ENCODE data around the gene RAB6B. TPM values are rescaled to one million over a fixed set of nuclear protein-coding genes. Genes with fewer than 3 reads are reported as not detected.

The RAB6B gene
- total RNA-seq, 1 donor = 0.72 TPM

DNA sequence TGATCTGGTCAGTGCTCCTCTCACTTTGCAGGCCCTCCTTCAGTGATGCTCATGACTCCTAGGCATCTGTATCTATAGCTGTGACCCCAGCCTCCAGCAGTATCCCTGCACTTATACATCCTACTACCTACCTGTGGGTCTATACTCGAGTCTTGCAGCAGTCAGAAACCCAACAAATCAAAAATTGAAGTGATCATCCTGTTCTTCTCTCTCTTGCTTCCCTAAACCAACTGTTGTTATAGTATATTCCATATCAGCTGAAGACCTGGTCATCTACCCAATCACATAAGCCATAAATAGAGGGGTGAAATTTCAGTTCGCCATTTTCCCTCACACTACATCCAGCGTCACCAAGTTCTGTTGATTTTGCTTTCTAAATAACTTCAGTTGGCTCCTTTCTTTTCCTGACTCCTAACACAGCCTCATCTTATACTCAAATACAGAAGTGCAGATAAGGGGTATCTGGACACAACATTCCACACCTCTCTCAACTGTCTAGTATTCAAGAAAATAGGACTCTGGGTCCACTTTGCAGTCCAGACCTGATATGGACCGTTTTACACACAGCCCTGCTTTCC lies 116.0 kb downstream of the RAB6B start:
- Histone ChIP-seq H3K4me1 (ENCODE audit: insufficient read depth, low read length) (no peaks in the 10 kb centered on the region), H3K4me2 (ENCODE audit: insufficient read depth, low read length) (no peak overlapping the region), H3K27ac (ENCODE audit: low read depth, low read length) (no peak overlapping the region), H4K20me1 (ENCODE audit: insufficient read depth, low read length) (no peaks in the 10 kb centered on the region), H3K4me3 (ENCODE audit: insufficient read depth, low read length) (no peak overlapping the region), H3K9me3 (ENCODE audit: low read depth, low read length) (no peaks in the 10 kb centered on the region), H2AFZ (ENCODE audit: low read length) (no peak overlapping the region), H3K27me3 (ENCODE audit: insufficient read depth, low read length) (peaks cover 10% of the 10 kb centered on the region), H3K36me3 (ENCODE audit: insufficient read depth, low read length) (no peaks in the 10 kb centered on the region), H3K79me2 (ENCODE audit: insufficient read depth, low read length) (no peaks in the 10 kb centered on the region)
- TF ChIP-seq, protein P1, sequence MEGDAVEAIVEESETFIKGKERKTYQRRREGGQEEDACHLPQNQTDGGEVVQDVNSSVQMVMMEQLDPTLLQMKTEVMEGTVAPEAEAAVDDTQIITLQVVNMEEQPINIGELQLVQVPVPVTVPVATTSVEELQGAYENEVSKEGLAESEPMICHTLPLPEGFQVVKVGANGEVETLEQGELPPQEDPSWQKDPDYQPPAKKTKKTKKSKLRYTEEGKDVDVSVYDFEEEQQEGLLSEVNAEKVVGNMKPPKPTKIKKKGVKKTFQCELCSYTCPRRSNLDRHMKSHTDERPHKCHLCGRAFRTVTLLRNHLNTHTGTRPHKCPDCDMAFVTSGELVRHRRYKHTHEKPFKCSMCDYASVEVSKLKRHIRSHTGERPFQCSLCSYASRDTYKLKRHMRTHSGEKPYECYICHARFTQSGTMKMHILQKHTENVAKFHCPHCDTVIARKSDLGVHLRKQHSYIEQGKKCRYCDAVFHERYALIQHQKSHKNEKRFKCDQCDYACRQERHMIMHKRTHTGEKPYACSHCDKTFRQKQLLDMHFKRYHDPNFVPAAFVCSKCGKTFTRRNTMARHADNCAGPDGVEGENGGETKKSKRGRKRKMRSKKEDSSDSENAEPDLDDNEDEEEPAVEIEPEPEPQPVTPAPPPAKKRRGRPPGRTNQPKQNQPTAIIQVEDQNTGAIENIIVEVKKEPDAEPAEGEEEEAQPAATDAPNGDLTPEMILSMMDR (IDR thresholded peaks at IDR 0.05; ENCODE audit: extremely low read depth, low read depth, low read length) = no peak
- no peak for DNase-seq (ENCODE audit: insufficient read length, low spot score, missing footprints)

DNA sequence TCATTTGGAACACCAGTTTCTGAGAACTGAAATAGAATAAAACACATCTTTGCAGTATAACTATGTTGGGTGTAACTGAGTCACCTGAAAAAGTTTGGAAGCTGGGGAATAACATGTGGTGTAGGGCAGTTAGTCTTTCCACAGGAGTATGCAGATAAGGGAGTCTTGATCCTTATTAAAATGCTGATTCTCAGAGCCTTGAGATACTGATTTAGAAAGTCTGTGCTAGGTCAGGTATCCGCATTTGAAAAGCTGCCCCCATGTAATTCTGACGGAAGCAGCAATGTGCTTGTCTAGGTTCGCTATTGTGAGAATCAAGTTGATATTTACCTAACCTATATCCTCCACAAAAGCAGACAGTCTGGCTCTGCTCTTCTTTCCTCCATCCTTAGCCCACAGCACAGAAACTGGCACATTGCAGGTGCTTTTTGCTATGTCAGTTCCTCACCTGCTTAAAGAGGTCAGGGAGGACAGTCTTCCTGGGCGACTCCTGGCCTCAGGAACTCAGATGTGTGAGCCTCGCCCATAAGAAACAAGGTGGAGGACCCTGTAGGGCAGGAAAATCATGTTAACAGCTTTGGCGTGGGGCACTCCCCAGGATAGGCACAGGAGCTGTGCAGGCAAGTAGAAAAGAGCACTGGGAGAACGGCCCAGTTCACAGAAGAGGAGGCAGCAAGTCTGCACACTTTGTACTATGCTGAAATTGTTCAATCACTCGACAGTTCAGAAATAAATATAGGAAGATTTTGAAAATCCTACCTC lies 117.7 kb downstream of the RAB6B start:
- H3K79me2 ChIP-seq (ENCODE audit: insufficient read depth, low read length) = no peaks in the 10 kb centered on the region
- H3K36me3 ChIP-seq (ENCODE audit: insufficient read depth, low read length) = no peaks in the 10 kb centered on the region
- TF ChIP-seq, protein P1 (IDR thresholded peaks at IDR 0.05; ENCODE audit: extremely low read depth, low read depth, low read length) = no peak
- no peaks in the 10 kb centered on the region for H3K9me3 ChIP-seq (ENCODE audit: low read depth, low read length)
- H3K4me1 ChIP-seq (ENCODE audit: insufficient read depth, low read length) = no peaks in the 10 kb centered on the region
- H4K20me1 ChIP-seq (ENCODE audit: insufficient read depth, low read length) = no peaks in the 10 kb centered on the region
- DNase-seq (ENCODE audit: insufficient read length, low spot score, missing footprints) = no peak
- H2AFZ ChIP-seq (ENCODE audit: low read length) = no peak overlapping the region
- no peak overlapping the region for H3K27ac ChIP-seq (ENCODE audit: low read depth, low read length)
- H3K4me3 ChIP-seq (ENCODE audit: insufficient read depth, low read length) = no peak overlapping the region
- no peak overlapping the region for H3K4me2 ChIP-seq (ENCODE audit: insufficient read depth, low read length)
- H3K27me3 ChIP-seq (ENCODE audit: insufficient read depth, low read length) = peaks cover 3% of the 10 kb centered on the region

DNA sequence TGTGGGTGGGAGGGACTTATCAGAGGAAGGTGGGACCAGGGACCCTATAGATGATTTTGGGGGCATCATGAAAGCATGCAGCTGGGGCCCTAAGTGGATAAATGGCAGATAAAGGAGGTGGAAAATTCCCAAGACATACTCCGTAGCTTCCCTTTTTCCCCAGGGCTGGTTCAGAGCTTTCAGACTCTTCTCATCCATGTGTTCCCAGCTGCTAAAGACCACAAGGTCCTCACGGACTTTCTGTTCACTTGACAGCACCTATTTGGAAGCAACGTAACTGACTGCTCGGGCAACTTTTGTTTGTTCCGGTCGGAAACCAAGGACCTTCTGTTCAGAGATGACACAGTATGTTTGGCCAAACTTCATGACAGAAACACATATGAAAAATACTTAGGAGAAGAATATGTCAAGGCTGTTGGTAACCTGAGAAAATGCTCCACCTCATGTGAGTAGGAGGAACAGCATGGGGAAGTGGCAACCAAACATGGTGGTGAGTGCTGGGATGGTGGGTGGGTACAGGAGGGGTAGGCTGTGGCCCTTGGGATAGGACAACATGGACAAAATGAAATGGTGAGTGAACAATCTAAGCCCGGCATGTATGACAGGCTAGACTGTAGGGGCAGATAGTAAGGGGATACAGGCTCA lies 118.8 kb downstream of the RAB6B start:
- H4K20me1 ChIP-seq (ENCODE audit: insufficient read depth, low read length) = no peaks in the 10 kb centered on the region
- no peak overlapping the region for H2AFZ ChIP-seq (ENCODE audit: low read length)
- TF ChIP-seq, protein P1 (IDR thresholded peaks at IDR 0.05; ENCODE audit: extremely low read depth, low read depth, low read length) = no peak
- no peaks in the 10 kb centered on the region for H3K79me2 ChIP-seq (ENCODE audit: insufficient read depth, low read length)
- H3K9me3 ChIP-seq (ENCODE audit: low read depth, low read length) = no peaks in the 10 kb centered on the region
- H3K27ac ChIP-seq (ENCODE audit: low read depth, low read length) = no peak overlapping the region
- H3K36me3 ChIP-seq (ENCODE audit: insufficient read depth, low read length) = no peaks in the 10 kb centered on the region
- DNase-seq (ENCODE audit: insufficient read length, low spot score, missing footprints) = no peak
- no peak overlapping the region for H3K4me2 ChIP-seq (ENCODE audit: insufficient read depth, low read length)
- no peaks in the 10 kb centered on the region for H3K4me1 ChIP-seq (ENCODE audit: insufficient read depth, low read length)
- no peak overlapping the region for H3K4me3 ChIP-seq (ENCODE audit: insufficient read depth, low read length)
- no peaks in the 10 kb centered on the region for H3K27me3 ChIP-seq (ENCODE audit: insufficient read depth, low read length)

DNA sequence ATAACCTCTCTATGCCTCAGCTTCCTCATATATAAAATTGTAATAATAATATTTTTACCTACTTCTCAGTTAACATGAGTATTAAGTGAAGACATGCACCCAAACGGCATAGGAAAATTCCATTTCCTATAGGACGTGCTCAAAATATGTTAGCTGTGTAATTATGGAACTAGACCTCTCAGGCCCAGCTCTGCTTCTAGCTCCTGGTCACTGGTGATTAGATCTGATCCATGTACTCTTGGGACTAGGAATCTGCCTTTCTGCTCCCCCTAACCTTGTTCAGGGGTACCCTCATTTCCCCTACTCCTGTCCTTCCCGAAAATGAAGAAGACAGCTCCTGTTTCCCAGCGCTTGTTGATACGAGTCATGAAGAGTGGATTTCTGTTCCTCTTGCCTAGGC lies 119.8 kb downstream of the RAB6B start:
- TF ChIP-seq, protein P1 (IDR thresholded peaks at IDR 0.05; ENCODE audit: extremely low read depth, low read depth, low read length) = no peak
- Histone ChIP-seq H3K27ac (ENCODE audit: low read depth, low read length) (no peak overlapping the region), H3K79me2 (ENCODE audit: insufficient read depth, low read length) (no peaks in the 10 kb centered on the region), H3K27me3 (ENCODE audit: insufficient read depth, low read length) (no peaks in the 10 kb centered on the region), H2AFZ (ENCODE audit: low read length) (no peak overlapping the region), H3K4me1 (ENCODE audit: insufficient read depth, low read length) (no peaks in the 10 kb centered on the region), H3K36me3 (ENCODE audit: insufficient read depth, low read length) (no peaks in the 10 kb centered on the region), H3K4me3 (ENCODE audit: insufficient read depth, low read length) (no peak overlapping the region), H4K20me1 (ENCODE audit: insufficient read depth, low read length) (no peaks in the 10 kb centered on the region), H3K4me2 (ENCODE audit: insufficient read depth, low read length) (no peak overlapping the region), H3K9me3 (ENCODE audit: low read depth, low read length) (no peaks in the 10 kb centered on the region)
- no peak for DNase-seq (ENCODE audit: insufficient read length, low spot score, missing footprints)

Measured in osteoblast (primary cell).